Ishikawa (cell line): Measurements from ENCODE around the gene CD84.

Experiments
- CEBPB ChIP-seq: IDR thresholded peaks from 2 replicates; pipeline ENCODE4 v1.6.1; 2012
- EGR1 ChIP-seq: IDR thresholded peaks from 2 replicates; pipeline ENCODE4 v1.6.1; 2012
- RAD21 ChIP-seq: IDR thresholded peaks from 2 replicates; pipeline ENCODE4 v1.6.1; 2012; ENCODE audit warnings: low read depth
- REST ChIP-seq: IDR thresholded peaks from 2 replicates; pipeline ENCODE4 v1.6.1; 2012; ENCODE audit warnings: low read depth, mild to moderate bottlenecking
- TAF1 ChIP-seq: IDR thresholded peaks from 2 replicates; pipeline ENCODE4 v1.6.1; 2012; ENCODE audit warnings: low read depth, mild to moderate bottlenecking
- YY1 ChIP-seq: IDR thresholded peaks from 2 replicates; pipeline ENCODE4 v1.6.1; 2012; ENCODE audit warnings: low read depth
- ZBTB7A ChIP-seq: IDR thresholded peaks from 2 replicates; pipeline ENCODE4 v1.6.1; 2012; ENCODE audit warnings: low read depth

GRCh38 chr1:160623862-160624261 is 44.6 kb upstream of the CD84 start:
- TF ChIP-seq YY1 = no peak
- no peak for TF ChIP-seq RAD21
- TF ChIP-seq EGR1 = no peak
- no peak for TF ChIP-seq ZBTB7A
- TF ChIP-seq TAF1 = no peak
- no peak for TF ChIP-seq CEBPB
- no peak for TF ChIP-seq REST
